ENCODE data around the gene KEL.

Gene KEL

DNA sequence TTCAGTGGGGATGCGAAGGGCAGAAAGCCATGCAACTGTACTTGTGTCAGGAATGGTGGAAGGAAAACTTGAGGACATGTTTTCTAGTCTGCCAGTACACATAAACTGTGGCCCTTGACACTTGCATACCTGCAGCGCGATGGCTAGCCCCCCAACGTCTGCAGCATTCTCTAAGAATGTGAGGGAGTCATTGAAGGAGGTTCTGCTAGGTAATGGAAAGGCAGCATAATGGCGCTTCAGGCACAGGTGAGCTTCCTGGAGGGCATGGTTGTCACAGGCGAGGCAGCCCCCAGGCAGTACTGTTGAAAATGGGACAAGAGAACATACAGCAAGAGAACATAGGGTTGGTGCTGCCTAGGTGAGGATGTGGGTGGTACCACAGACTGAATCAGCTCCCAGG is 19.4 kb downstream of the KEL start:
- in situ Hi-C loops (cut with MboI; ENCODE audit: low pct_unique_long_range_greater_than_20kb, low sequenced_read_pairs, unreplicated experiment) = no loop called here
- no peak for TF ChIP-seq CTCF (IDR thresholded peaks at IDR 0.05; ENCODE audit: extremely low read depth, insufficient read depth, missing control alignments)
- DNase-seq (ENCODE audit: low spot score) = no peak

DNA sequence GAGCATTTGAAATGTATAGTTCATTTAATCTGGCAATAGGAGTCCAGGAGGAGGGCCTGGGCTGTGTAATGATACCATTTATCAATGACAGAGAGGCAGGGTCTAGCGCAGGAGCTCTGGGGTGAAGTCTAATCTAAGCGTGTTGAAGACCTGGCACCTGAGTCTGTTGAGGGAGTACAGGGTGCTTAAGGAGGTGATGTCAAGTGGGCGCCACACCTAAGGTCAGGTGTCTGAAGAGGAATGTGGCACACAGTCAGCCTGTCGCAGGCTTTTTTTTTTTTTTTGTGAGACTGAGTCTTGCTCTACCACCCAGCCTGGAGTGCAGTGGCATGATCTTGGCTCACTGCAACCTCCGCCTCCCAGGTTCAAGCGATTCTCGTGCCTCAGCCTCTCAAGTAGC is 20.6 kb downstream of the KEL start:
- no peak for DNase-seq (ENCODE audit: low spot score)
- in situ Hi-C loops (cut with MboI; ENCODE audit: low pct_unique_long_range_greater_than_20kb, low sequenced_read_pairs, unreplicated experiment) = no loop called here

DNA sequence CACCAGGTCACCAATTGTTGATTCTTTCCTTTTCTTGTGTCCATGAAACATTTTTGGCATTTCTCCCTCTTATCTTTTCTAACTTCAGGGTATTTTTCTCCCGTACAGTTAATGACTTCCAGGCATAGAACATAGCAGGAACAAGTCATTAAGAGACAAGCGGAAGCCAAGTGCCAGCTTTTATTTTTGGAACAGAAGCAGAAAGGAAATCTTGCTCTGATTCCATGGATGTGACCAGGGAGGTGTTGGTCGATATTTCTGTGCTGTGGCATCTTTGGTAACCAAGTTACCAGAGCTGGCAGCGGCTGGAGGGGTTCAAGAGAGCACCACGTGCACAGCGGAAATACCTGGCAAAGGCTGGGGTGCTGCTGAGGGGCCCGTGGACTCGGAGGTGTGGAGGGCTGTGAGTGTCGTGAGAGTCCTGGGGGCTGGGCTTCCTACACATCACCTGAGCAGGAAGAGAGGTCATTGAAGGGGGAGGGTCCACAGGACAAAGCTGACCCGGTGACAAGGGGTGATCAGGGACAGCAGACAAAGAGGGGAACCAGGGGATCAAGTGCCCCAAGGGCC is 21.1 kb downstream of the KEL start:
- in situ Hi-C loops (cut with MboI; ENCODE audit: low pct_unique_long_range_greater_than_20kb, low sequenced_read_pairs, unreplicated experiment) = no loop called here
- DNase-seq (ENCODE audit: low spot score) = no peak
- TF ChIP-seq CTCF (IDR thresholded peaks at IDR 0.05; ENCODE audit: extremely low read depth, insufficient read depth, missing control alignments) = no peak

More for the DNA sequence above, 20.6 kb downstream of the KEL start:
- TF ChIP-seq CTCF (IDR thresholded peaks at IDR 0.05; ENCODE audit: extremely low read depth, insufficient read depth, missing control alignments) = no peak

DNA sequence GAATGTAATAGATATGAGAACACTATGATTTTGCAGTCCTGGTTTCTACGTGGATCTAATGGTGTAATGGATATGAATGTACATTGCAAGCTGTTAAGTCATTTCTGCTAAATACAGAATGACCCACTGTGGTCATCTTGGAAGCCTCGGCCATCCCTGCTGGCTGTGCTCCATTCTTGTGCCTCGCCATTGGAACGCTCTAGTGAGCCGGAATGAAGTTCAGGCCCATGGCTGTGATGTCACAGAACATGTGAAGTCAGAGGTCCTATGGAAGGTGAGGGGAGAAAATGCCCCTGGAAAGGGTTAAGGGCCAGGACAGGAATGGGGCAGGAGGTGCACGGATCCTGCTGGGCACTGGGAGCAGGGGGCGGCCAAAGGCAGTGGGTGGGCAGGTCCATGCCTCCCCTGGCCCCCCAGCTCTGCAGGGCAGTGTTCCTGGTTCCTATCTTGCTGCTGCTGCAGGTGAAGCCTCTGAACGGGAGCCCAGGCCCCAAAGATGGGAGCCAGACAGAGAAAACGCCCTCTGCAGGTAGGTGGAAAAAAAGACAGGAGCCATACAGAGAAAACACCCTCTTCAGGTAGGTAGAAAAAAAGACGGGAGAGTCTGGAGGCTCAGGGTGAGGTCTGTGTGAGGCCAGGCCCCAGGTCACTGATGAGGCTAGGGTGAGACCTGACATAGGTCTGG is 22.8 kb downstream of the KEL start, which contains the start of gene LLCFC1:
Gene LLCFC1 (plus strand): TSS at position 259 of the 685 bp plus-strand sequence. CDS start 138 bp downstream, at position 397.
- TF ChIP-seq CTCF (IDR thresholded peaks at IDR 0.05; ENCODE audit: extremely low read depth, insufficient read depth, missing control alignments) = peak; percentile 35
- DNase-seq (ENCODE audit: low spot score) = peak; percentile 51
- in situ Hi-C loops (cut with MboI; ENCODE audit: low pct_unique_long_range_greater_than_20kb, low sequenced_read_pairs, unreplicated experiment) = no loop called here

- TF ChIP-seq CTCF (IDR thresholded peaks at IDR 0.05; ENCODE audit: extremely low read depth, insufficient read depth, missing control alignments) = no peak
- in situ Hi-C loops (cut with MboI; ENCODE audit: low pct_unique_long_range_greater_than_20kb, low sequenced_read_pairs, unreplicated experiment) = no loop called here
- DNase-seq (ENCODE audit: low spot score) = no peak
Measured at GRCh38 chr7:142938611-142939010, 23.6 kb downstream of the KEL start.

- no peak for DNase-seq (ENCODE audit: low spot score)
- no peak for TF ChIP-seq CTCF (IDR thresholded peaks at IDR 0.05; ENCODE audit: extremely low read depth, insufficient read depth, missing control alignments)
- in situ Hi-C loops (cut with MboI; ENCODE audit: low pct_unique_long_range_greater_than_20kb, low sequenced_read_pairs, unreplicated experiment) = no loop called here
Measured at GRCh38 chr7:142935941-142936565, 26.1 kb downstream of the KEL start.

Measured in GM13977 (cell line).